Amygdala (tissue), 56 donors: ENCODE measurements around the gene GABRA5.
"Not testable (repeated sequence)": the region's sequence is repeated elsewhere in the genome, so short reads cannot be mapped to it uniquely, and the experiment has no call there.

ENCODE experiments used
- DNase-seq, 56 donors: peaks; one replicate each; lab custom pipeline; 2025; lab: John Stamatoyannopoulos, UW

GABRA5 gene

DNA sequence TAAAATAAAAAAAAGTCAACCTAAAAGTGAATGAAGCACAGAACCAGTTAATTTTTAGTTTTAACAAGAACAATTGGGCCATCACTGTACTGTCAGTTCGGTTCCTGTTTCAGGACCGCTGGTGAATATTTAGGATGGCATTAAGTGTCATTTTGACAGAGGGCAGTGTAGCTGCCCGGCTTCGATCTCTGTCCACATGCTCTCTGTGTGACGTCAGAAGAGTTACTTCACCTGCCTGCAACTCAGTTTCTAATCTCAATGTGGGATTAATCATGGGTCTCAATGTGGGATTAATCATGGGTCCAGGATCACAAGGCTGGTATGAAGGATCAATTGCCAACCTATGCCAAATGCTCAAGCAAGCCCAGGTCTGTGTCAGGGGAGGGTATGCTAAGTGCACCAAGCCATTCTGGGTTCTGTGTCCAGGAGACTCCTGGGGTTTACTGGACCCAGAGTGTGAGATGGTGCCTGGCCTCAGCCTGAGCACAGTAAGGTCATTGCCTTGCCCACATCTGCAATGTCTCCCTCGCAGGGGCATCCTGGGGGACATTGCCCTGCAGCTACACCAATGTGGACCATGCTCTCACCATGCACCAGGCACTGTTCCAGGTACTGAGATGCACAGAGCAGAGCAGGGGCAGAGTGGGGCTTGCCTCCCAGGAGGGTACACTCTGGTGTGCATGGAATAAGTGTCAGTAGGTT, 8.1 kb downstream of the GABRA5 start:
- no peak for DNase-seq

DNA sequence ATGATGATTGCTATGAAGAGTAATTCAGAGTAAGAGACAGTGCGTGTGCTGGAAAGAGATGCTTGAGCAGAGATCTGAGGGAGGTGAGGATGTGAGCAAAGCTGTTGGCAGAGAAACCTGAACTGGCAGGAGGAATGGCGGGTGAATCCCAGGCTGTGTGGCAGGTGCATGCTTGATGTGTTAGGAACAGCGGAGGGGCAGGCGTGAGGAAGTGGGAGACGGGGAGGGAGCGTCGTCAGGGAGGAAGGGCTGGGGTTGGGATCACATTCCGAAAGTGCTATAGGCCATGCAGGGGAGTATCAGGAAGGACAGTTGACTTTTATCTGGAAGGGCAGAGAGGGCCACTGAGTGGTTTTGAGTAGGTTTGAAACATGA, 8.6 kb downstream of the GABRA5 start:
- no peak for DNase-seq

DNA sequence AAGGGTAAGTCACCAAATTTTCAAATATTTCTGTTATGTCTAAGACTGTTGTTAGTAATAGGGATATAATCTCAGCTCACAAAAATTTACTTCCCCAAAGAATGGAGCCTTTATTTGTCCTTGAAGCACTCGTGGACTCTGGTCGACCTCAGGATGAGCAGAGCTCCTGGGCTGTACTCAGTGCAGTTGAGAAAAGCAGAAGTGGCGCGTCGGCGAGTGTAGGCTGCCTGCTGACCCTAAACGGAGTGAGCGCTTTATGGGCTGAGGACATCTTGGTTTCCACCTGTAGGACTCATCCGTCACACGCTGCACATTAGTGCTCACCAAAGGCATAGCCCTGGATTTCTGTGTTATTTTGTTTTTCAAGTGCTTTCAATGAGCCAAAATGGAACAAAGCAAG, 11.0 kb downstream of the GABRA5 start:
- DNase-seq = no peak

DNA sequence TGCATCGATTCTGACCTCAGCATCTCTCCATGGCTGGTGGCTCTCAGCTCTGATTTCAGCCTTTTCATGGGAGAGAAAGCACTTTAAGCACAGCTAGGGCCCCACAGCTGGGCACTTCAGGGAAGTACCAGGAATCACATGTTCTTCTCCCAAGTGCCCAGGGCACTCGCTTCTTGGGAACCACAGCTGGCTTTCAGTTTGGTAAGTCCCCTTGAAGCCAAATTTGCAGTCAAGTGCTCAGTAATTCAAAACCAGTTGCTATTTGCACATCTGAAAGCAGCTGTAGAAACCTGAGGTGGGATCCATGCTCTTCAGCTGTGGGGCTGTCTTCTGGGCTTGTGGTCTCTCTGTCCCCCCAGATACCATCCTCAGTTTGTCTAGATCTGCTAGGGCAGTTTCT, 12.8 kb downstream of the GABRA5 start:
- DNase-seq = no peak

DNA sequence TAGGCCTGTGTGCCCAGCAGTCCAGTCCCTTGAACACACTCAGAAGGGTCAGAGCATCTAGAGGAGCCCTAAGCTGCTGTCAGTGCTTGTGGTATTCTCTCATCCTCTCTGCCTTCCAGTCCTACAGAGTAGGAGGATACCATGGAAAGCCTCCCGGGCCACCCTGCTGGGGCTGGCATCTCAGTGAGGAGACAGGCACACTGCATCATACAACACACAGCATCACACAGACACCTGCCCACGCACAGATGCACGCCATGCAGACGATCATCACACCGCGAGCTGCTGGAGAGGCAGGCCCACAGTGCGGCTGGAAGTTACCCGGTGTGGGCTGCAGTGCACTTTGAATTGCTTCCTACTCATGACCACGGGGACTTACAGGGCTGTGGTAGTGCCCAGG, 15.2 kb downstream of the GABRA5 start:
- DNase-seq = peak in 25 of 56 donors; percentile 12 to 78 (median 45)

DNA sequence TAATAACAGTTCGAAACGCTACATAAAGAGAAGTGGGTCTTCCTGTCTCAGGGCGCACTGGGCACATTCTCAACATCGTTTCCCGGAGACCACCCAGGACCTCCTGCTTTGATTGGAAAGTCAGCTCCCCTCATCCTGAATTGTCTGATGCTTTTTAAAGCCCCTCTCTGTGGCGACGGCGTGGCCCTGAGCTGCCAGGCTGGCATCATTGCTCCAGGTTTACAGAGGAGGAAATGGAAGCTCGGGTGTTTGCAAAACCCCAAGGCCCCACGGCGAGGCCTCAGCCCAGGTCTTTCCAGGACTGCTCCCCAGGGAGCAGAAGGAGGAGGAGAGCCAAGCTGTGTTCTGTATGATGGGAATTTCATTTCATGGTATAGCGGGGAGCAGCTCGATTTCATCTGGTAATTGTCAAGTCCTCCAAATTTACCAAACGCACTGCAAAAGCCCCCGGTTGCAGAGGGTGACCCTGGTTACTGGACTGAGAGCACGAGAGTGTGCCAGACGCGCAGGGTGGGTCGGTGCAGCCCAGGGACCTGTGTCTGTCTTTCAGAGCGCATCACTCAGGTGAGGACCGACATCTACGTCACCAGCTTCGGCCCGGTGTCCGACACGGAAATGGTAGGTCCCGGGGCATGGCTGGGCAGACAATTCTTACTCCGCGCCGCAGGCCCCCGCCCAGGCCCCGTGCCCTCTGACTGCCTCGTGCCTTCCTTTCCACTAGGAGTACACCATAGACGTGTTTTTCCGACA, 15.9 kb downstream of the GABRA5 start:
- no peak for DNase-seq

DNA sequence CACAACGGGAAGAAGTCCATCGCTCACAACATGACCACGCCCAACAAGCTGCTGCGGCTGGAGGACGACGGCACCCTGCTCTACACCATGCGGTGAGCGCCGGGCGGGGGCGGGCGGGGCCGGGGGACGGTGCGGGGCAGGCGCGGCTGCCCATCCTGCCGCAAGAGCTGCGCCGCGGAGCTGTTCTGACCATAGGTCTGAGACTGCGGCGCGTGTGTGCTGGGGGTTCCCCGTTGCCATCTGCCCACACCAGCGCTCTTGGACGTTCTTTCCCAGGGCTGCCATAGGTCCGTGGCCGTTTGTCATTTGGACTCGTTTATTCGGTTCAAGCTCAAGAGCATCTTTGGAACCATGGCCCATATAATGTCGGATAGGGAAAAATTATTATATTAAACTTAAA, 16.6 kb downstream of the GABRA5 start:
- DNase-seq = no peak

DNA sequence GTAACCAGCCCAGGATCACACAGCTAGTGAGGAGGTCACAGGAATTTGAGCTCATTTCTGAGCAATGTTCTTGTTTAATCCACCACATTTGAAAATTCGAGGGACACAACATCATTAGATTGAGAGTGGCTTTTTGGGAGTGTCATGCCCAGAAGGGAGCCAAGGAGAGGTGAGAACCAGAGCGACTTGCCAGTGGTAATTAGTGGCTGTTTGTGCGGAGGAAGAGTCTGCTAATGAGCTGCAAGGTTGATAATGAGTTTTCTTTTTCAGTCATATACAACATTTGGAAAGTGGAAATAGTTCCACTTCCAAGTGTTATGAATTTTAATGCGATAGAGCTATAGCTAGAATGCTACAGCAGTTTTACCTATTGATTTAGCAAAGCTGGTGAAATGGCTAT, 19.7 kb downstream of the GABRA5 start:
- DNase-seq = no peak

DNA sequence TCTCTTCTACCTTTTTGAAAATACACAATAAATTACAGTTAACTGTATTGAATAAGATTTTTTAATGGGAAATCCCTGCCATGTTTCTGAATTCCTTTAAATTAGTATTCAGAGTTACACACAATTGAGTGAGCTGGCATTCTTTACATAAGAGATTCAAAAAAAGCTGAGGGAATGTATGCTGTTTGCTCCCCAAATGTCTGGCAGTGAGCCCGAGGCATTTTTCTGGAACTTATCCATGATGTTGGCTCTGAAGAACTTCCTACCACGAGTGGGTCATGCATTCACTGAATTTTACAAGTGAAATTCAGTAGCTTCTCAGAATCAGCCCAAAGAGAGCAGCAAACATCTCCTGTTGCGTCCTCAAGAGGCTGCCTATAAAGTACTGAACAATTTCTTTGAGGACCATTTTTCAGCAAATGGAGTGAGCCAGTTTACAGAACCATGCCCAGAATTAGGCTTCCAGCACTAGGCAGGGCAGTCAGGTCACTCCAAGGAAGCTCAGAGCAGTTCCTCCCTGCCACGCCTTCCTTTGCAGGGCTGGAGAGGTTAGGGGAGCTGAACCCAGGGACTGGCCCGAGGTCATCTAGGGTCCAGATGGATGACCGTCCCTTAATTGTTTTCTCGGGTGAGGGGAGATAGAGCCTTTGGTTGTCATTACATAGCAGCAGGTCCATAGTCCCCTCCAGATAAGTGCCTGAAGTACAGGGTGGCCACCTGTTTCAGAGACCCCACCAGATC, 21.2 kb downstream of the GABRA5 start:
- DNase-seq = peak in 5 of 56 donors; percentile 8 to 48 (median 23)

DNA sequence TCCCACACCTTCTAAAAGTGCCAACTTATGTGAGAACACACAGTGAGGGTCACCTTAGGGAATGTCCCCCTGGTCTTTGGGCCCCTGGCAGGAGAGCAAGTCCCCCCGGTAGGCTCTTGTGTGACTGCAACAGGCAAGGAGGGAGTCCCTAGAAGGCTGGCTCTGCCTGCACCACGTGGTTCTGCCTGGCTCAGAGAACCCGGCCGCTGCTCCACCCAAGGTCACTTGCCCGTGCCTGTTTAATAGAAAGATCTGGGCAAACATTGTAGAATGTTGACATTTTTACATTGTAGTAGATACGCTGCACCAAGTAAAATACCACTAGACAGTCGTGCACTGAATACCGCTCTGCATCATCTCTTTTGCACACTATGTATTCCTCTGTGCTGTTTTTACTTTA, 21.9 kb downstream of the GABRA5 start:
- DNase-seq = no peak

DNA sequence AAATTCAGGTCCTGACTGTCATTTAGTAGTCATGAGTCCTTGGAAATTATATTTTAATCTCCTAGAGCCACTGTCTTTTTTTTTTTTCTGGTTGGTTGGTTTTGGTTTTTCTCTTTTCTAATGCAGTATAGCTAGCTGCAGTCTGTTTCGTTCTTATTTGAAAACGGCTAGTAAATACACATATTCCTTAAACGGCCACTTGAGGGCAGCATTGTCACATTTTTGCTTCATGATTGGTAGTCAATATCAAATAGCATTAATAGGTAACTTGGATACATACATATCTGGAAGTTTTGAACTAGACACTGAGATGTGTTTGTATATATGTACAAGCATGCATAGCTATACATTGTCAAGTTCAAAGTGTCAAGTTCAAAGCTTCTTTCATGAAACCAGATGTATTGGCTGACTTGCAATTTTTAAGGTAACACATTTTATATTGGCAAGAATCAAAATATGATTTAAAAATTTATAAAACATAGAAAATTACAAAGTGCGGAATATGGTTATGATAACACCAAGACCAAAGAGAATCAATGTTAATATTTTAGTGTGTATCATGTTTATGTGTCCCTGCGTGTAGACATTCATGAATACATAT, 22.5 kb downstream of the GABRA5 start:
- peak in 22 of 56 donors; percentile 13 to 85 (median 38) for DNase-seq

DNA sequence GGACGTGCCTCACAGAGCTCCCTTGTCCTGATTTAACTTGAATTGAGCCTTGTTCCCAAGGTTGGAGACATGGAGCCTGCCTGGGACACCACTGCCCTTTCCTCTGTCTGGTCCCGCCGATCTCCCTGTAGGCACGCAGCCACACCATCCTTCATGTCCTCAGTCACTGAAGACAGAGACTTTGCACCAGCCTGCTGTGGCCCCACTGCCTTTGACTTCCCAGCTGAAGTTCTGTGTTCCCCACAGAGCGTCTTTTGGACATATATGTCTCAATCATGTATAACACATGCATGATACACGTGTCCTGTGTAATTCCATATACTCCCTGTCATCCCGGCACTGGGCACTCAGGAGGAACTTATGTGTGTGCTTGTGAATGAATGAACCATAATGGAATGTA, 23.6 kb downstream of the GABRA5 start:
- no peak for DNase-seq

DNA sequence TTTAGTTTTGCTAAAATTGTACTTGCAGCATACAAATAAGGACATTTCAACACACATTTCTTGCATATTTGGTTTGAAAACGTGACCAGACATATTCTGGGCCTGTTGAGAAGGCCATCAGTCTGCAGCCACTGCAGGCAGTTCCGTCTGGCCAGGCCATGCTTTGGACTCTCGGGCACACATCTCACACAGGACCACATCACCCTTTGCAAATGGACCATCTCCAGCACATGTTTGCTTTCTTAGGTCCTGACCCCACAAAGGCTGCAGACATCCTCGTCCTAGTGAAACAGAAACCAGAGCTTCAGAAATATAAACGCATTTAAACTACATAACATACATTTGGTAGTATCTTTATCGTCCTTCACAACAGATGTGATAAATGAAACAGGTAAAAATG, 24.1 kb downstream of the GABRA5 start:
- DNase-seq = no peak

DNA sequence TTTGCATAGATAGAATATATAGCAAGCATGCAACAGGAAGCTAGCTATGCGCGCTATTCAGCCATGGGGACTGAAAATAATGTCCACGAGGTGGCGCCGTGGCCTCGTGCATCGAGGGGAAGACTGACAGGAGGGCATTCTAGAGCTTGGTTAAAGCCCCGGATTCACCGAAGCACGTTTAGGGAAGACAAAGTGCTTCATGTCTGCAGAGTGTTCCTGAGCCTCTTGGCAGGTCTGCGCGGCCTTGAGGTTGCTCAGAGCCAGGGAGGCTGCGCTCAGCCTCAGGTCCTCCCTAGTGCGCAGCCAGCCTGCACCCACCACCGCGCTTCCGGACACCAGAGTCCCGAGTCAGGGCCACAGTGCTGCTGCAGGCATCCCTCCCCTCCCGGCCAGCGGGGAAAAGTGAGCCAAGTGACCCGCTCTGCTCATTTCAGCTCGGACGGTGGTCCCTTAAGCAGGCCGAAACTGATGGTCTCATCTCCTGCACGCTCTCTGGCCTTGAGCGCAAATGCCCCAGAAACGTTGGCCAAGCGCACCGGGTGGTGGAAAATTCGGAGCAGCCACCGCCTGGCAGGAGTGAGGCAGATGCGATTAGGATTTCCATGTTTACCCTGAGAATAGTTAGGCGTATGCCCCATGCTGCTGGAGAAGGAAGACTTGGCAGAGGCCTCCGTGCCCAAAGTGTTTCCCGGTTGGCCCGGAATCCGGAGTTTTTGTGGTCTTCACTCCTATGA, 24.8 kb downstream of the GABRA5 start:
- DNase-seq = peak in 49 of 56 donors; percentile 10 to 82 (median 53)

DNA sequence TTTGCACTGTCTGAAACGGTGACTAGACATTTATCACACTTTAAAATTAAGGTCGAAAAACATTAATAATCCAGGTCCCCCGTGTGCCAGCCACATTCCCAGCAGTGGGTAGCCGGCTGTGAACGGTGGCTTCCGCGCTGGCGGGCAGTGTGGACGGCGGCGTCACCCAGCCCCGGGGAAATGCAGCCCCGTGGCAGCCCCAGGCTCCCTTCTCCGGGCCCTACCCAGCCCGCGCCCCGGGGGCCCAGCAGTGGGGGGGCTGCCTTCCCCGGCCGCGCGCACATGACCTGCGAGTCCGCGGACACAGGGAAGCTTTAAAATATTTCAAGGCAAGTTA, 25.3 kb downstream of the GABRA5 start:
- DNase-seq = no peak

DNA sequence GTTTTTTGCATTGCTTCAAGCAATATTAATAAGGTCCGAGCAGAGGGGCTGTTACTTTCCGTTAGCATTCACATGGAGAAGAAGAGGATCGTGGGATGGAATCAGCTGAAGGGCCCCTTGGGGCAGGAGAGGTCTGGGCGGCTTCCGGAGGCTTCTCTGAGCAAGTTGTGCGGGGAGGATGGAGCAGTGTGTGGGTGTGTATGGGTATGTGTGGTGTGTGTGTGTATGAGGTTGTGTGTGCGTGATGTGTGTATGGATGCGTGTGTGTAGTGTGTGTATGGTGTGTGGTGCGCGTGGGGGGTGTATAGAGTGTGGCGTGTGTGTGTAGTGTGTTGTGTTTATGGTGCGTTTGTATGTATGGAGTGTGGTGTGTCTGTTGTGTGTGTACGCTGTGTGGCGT, 25.8 kb downstream of the GABRA5 start:
- no peak for DNase-seq

DNA sequence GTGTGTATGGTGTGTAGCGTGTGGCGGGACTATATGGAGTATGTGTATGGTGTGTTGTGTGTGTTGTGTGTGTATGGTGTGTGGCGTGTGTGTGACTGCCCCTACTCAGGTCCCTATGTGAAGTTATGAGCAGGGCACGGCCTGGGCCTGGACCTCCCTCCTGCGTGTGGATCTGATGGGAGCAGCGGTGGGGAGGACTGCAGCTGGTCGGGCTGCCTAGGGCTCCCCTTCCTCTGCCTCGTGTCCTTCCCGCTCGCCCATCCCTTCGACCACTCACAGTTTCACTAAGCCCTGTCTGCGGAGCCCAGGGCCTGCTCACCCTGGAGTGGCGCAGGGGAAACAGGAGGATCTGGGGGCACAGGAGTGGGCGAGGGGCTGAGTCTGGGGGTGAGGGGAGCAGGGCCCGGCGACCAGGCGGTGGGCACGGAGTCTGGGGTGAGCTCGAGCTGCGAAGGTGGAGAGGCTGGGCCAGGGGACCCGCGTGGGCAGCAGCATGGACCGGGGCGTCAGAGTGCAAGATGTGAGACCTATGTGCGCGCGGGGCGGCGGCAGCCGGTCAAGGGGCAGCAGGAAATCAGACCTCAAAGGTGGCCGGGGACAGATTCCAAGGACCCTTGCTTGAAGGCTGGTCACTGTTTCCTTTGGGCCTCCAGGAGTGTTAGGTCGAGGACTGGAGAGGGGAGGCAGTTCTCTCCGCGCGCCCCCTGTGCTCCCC, 26.6 kb downstream of the GABRA5 start:
- DNase-seq = no peak

DNA sequence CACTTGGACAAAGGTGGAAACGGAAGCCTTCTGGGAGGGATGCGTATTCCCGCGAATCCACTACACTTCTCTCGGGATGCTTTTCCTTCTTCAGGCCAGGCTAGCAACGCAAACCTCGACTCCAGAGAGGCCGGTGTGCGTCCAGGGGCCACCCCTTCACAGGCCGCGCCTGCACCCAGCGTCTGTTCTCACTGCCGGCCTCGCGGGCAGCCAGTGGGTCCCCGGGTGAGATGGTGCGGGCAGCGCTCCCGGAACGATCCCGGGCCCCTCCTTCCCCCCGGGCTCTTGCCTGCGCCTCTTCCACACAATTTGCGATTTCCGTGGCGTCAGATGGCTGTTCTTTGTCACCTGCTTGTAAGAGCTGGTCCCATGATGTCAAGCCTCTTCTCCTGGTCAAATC, 27.3 kb downstream of the GABRA5 start:
- DNase-seq = no peak

DNA sequence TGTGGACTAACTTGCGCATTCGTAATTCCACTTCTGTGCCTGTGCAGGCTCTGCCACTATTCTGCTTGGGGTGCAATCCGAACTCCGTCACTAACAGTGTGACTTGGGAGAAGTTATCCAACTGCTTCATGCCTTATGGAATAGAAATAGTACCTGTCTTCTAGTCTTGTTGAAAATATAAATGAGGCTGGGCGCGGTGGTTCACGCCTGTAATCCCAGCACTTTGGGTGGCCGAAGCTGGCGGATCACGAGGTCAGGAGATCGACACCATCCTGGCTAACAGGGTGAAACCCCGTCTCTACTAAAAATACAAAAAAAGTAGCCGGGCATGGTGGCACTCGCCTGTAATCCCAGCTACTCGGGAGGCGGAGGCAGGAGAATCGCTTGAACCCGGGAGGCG, 28.5 kb downstream of the GABRA5 start:
- not testable (repeated sequence) for DNase-seq

DNA sequence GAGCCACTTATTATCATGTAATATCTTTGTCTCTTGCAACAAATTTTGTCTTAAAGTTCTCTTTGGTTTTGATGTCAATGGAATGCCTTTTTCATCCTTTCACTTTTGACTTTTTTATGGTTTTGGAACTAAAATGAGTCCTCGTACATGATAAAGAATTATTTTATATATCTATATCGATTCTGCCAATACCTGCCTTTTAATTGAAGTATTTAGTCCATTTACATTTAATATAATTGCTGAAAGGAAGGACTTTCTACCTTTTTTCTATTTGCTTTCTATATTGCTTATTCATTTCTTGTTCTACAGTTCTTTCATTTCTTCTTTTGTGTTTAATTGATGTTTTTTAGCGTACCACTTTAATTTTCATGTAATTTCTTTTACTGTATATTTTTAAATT, 32.8 kb downstream of the GABRA5 start:
- DNase-seq = no peak
